Activated naive CD8-positive, alpha-beta T cell treated with anti-CD3 and anti-CD28 coated beads for 36 hours (primary cell): ENCODE measurements around the gene ZFP36L2. TPM values are rescaled to one million over a fixed set of nuclear protein-coding genes. Genes with fewer than 3 reads are reported as not detected.
A peak's percentile ranks its signal among the peaks of the same experiment; 100 is the strongest.

Experiments used
- DNase-seq: peaks from one replicate; pipeline ENCODE4 v3.0.0; 2021
- H3K27ac Mint-ChIP-seq: one replicate; pipeline ENCODE4 v1.8.0; 2022; ENCODE audit warnings: mild to moderate bottlenecking, moderate library complexity, mixed read lengths
- H3K27me3 Mint-ChIP-seq: one replicate; pipeline ENCODE4 v1.8.0; 2022; ENCODE audit warnings: mild to moderate bottlenecking, mixed read lengths
- H3K36me3 Mint-ChIP-seq: one replicate; pipeline ENCODE4 v1.8.0; 2021; ENCODE audit warnings: mild to moderate bottlenecking, mixed read lengths
- H3K4me1 Mint-ChIP-seq: one replicate; pipeline ENCODE4 v1.8.0; 2021; ENCODE audit warnings: mixed read lengths
- H3K4me3 Mint-ChIP-seq: one replicate; pipeline ENCODE4 v1.8.0; 2022; ENCODE audit warnings: mild to moderate bottlenecking, moderate library complexity, mixed read lengths
- H3K9me3 Mint-ChIP-seq: one replicate; pipeline ENCODE4 v1.8.0; 2022; ENCODE audit warnings: mixed read lengths
- total RNA-seq, 2 experiments: library from RNA; stranded (reverse); gene quantifications; one replicate each; pipeline ENCODE4 v1.2.3, GENCODE V29; 2021

Gene ZFP36L2
- total RNA-seq, 2 experiments from 2014 or later, result 58.2 to 58.4 TPM

DNA sequence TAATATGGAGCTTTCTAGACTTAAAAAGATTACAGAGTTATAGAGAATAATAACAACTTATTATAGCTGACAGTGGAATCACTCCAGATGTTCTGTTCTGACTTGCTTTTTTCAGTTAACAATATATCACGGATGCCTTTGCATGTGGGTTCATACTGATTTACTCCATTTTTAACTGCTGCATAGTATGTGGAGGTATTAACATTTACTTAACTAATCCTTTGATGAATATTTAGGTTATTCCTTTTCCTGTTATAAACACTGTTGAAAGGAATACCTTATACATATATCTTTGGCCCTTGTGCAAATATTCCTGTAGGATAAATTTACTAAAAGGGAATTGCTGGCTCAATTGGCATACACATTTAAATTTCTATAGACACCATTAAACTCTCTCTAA lies 33.1 kb upstream of the ZFP36L2 start:
- Mint-ChIP-seq H3K4me1 (peaks cover 1% of the 10 kb centered on the region), H3K36me3 (peaks cover 4% of the 10 kb centered on the region), H3K27ac (no peak overlapping the region), H3K27me3 (no peaks in the 10 kb centered on the region), H3K4me3 (no peak overlapping the region), H3K9me3 (no peaks in the 10 kb centered on the region)
- no peak for DNase-seq

DNA sequence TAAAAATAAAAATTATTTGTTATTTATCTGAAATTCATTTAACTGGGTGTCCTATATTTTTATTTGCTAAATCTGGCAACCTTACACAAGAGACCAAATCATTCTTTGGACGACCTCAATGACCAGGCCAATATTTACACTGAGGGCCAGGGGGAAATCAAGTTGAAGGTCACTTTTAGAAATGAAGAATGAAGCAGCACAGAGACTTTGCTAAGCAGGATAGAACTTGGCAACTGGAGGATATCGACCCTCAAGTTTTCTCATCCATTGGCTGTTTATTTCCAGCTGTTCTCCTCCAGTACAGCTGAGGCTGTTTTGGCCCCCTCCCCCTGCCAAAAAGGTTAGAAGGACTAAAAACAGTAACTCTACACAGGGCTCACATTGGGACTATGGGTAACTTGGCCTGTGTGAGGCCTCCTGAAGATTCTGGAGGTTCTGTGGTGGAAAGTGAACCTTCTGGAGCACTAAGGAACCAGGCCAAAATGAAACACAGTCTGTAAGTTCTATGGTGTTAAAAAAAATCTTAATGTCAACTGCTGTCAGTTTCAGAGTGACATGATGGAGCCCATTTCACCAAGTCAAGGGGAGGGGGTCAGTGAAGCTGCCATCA lies 32.2 kb upstream of the ZFP36L2 start:
- peaks cover 1% of the 10 kb centered on the region for H3K4me1 Mint-ChIP-seq
- peaks cover 2% of the 10 kb centered on the region for H3K36me3 Mint-ChIP-seq
- H3K4me3 Mint-ChIP-seq, result no peak overlapping the region
- H3K27me3 Mint-ChIP-seq, result no peaks in the 10 kb centered on the region
- H3K27ac Mint-ChIP-seq, result no peak overlapping the region
- DNase-seq, result no peak
- no peaks in the 10 kb centered on the region for H3K9me3 Mint-ChIP-seq

GRCh38 chr2:43255296-43255910 lies 29.0 kb upstream of the ZFP36L2 start:
- Mint-ChIP-seq H3K4me1 (peaks cover 1% of the 10 kb centered on the region), H3K9me3 (no peaks in the 10 kb centered on the region), H3K27me3 (no peaks in the 10 kb centered on the region), H3K36me3 (peaks cover 2% of the 10 kb centered on the region), H3K4me3 (no peak overlapping the region), H3K27ac (no peak overlapping the region)
- DNase-seq, result no peak

- no peak overlapping the region for H3K4me3 Mint-ChIP-seq
- DNase-seq, result no peak
- peaks cover 1% of the 10 kb centered on the region for H3K4me1 Mint-ChIP-seq
- H3K27ac Mint-ChIP-seq, result no peak overlapping the region
- H3K36me3 Mint-ChIP-seq, result peaks cover 2% of the 10 kb centered on the region
- no peaks in the 10 kb centered on the region for H3K9me3 Mint-ChIP-seq
- H3K27me3 Mint-ChIP-seq, result no peaks in the 10 kb centered on the region
These were observed 27.9 kb upstream of the ZFP36L2 start for GRCh38 chr2:43254331-43254730.

- H3K36me3 Mint-ChIP-seq, result no peaks in the 10 kb centered on the region
- H3K27ac Mint-ChIP-seq, result no peak overlapping the region
- DNase-seq, result no peak
- no peaks in the 10 kb centered on the region for H3K27me3 Mint-ChIP-seq
- H3K4me3 Mint-ChIP-seq, result no peak overlapping the region
- no peaks in the 10 kb centered on the region for H3K4me1 Mint-ChIP-seq
- H3K9me3 Mint-ChIP-seq, result no peaks in the 10 kb centered on the region
These were observed 24.8 kb upstream of the ZFP36L2 start for GRCh38 chr2:43251171-43251731.

- Mint-ChIP-seq H3K4me3 (no peak overlapping the region), H3K36me3 (no peaks in the 10 kb centered on the region), H3K9me3 (no peaks in the 10 kb centered on the region), H3K27ac (no peak overlapping the region), H3K27me3 (no peaks in the 10 kb centered on the region), H3K4me1 (no peaks in the 10 kb centered on the region)
- no peak for DNase-seq
These were observed 23.6 kb upstream of the ZFP36L2 start for GRCh38 chr2:43250015-43250414.

DNA sequence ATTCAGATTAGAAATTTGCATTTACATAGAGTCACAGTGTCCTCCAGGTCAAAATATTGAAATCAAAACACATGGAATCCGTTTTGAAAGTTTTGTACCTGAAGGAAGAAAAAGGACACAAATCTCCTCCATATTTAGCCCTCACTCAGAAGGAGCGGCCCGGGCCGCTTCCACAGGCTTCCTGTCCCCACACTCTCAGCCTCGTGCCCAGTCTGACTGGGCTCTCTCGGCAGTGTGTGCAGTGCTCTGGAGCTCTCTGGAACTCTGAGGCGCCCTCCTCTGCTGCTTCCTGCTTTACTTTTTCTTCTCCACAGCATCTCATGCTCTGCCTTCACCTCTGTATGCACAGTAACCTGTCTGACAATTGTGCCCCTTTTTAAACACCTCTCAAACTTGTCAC lies 22.2 kb upstream of the ZFP36L2 start:
- H3K9me3 Mint-ChIP-seq, result no peaks in the 10 kb centered on the region
- H3K27me3 Mint-ChIP-seq, result no peaks in the 10 kb centered on the region
- no peak overlapping the region for H3K4me3 Mint-ChIP-seq
- no peaks in the 10 kb centered on the region for H3K4me1 Mint-ChIP-seq
- H3K36me3 Mint-ChIP-seq, result no peaks in the 10 kb centered on the region
- no peak for DNase-seq
- H3K27ac Mint-ChIP-seq, result no peak overlapping the region

DNA sequence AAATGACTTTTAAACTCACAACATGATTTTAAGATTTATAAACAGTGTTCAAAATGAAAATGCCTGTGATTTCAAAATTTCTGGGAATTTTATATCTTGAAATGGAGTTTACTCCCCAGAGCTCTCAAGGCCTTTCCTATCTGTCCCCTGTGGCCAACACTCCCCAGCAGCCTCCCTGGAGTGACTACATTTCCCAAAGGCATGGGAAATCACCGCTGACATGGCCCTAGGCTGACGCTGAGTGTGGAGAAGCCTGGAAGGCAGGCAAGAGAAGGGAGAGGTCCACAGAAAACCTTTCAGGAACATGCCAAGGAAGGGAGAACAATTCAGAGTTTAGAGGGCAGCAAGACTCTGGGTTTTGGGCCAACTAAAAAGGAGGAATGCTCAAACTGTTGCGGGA lies 20.2 kb upstream of the ZFP36L2 start:
- Mint-ChIP-seq H3K4me1 (no peaks in the 10 kb centered on the region), H3K4me3 (no peak overlapping the region)

DNA sequence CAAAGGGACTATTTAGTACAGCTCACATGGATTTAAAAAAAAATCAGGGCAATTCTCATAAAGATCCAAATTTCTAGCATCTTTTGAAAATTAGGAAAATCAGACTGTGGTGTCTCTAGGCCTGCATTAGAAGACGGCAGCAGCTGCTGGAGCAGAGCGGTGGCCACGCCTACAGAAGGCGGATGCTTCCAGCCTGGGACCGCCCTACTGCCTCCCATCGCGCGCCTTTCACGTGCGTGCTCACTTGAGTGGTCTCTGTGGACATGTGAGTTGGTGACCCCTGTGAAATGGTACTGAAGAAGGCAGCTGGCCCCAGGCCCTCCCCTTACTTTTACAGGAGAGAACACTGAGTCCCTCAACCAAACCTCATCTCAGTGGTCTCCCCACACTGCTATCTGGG lies 15.2 kb upstream of the ZFP36L2 start:
- no peak overlapping the region for H3K4me3 Mint-ChIP-seq
- peaks cover 7% of the 10 kb centered on the region for H3K4me1 Mint-ChIP-seq
- H3K27me3 Mint-ChIP-seq, result no peaks in the 10 kb centered on the region
- H3K27ac Mint-ChIP-seq, result no peak overlapping the region
- H3K9me3 Mint-ChIP-seq, result no peaks in the 10 kb centered on the region
- peaks cover 6% of the 10 kb centered on the region for H3K36me3 Mint-ChIP-seq
- no peak for DNase-seq

More for the DNA sequence above, 20.2 kb upstream of the ZFP36L2 start:
- Mint-ChIP-seq H3K9me3 (no peaks in the 10 kb centered on the region), H3K27ac (no peak overlapping the region), H3K27me3 (no peaks in the 10 kb centered on the region), H3K36me3 (no peaks in the 10 kb centered on the region)
- DNase-seq, result no peak

- no peak overlapping the region for H3K4me3 Mint-ChIP-seq
- peak overlapping the region; percentile 13 for H3K27ac Mint-ChIP-seq
- H3K9me3 Mint-ChIP-seq, result no peaks in the 10 kb centered on the region
- H3K27me3 Mint-ChIP-seq, result no peaks in the 10 kb centered on the region
- DNase-seq, result no peak
- peaks cover 6% of the 10 kb centered on the region for H3K36me3 Mint-ChIP-seq
- peaks cover 7% of the 10 kb centered on the region for H3K4me1 Mint-ChIP-seq
These were observed 14.4 kb upstream of the ZFP36L2 start for GRCh38 chr2:43240766-43241150.

DNA sequence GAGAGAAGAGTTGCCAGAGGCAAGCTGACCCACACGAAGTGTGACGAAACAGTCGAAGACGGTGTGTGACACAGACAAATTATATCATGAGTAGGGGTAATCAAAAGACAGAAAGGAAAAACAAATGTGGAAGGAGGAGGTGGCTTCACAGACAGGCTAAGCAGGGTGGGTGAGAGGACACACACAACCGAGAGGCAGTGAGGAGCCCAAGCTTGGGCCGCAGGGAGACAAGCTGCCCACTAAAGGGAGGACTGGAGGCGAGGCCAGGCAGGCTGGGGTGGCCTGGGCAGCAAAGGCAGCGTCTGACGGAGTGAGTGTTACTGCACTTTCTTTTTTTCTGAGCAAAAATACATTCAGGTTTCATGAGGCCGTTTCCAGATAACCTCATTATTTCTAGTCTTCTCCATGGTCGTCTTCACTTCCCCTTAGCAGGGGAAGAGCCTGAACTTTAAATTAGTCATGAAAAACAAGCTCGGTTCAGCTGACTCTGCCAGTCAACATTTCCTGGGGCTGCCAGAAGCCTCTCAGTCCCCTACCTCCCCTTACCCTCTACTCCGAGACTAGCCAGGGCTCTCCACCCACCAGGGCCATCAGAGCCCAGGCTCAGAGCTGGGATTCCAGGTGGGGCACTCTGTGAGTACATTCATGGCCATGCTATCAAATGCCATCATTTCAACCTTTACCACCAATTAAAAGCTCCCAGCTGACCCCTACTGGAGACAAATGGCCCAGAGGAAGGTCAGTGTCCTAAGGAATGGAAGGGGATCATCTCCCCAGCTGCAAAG lies 13.8 kb upstream of the ZFP36L2 start:
- Mint-ChIP-seq H3K36me3 (peaks cover 6% of the 10 kb centered on the region), H3K9me3 (no peaks in the 10 kb centered on the region), H3K4me3 (no peak overlapping the region), H3K27ac (no peak overlapping the region), H3K4me1 (peaks cover 7% of the 10 kb centered on the region), H3K27me3 (no peaks in the 10 kb centered on the region)
- DNase-seq, result no peak

GRCh38 chr2:43238813-43239212 lies 12.4 kb upstream of the ZFP36L2 start:
- H3K27me3 Mint-ChIP-seq, result no peaks in the 10 kb centered on the region
- H3K36me3 Mint-ChIP-seq, result peaks cover 6% of the 10 kb centered on the region
- no peak overlapping the region for H3K27ac Mint-ChIP-seq
- H3K4me1 Mint-ChIP-seq, result peaks cover 9% of the 10 kb centered on the region
- no peak for DNase-seq
- no peak overlapping the region for H3K4me3 Mint-ChIP-seq
- no peaks in the 10 kb centered on the region for H3K9me3 Mint-ChIP-seq

GRCh38 chr2:43238176-43238575 lies 11.8 kb upstream of the ZFP36L2 start:
- DNase-seq, result no peak
- Mint-ChIP-seq H3K4me1 (peaks cover 9% of the 10 kb centered on the region), H3K36me3 (peaks cover 6% of the 10 kb centered on the region), H3K27ac (no peak overlapping the region), H3K9me3 (no peaks in the 10 kb centered on the region), H3K4me3 (no peak overlapping the region), H3K27me3 (no peaks in the 10 kb centered on the region)

GRCh38 chr2:43233218-43234212 lies 7.1 kb upstream of the ZFP36L2 start:
- DNase-seq, result no peak
- H3K9me3 Mint-ChIP-seq, result no peaks in the 10 kb centered on the region
- no peak overlapping the region for H3K27ac Mint-ChIP-seq
- peaks cover 11% of the 10 kb centered on the region for H3K36me3 Mint-ChIP-seq
- H3K4me3 Mint-ChIP-seq, result no peak overlapping the region
- H3K4me1 Mint-ChIP-seq, result peaks cover 24% of the 10 kb centered on the region
- no peaks in the 10 kb centered on the region for H3K27me3 Mint-ChIP-seq
